Suprapubic skin (tissue), 4 donors: Measurements from ENCODE around the gene CSF1R.

Experiments used
- POLR2A ChIP-seq, 2 donors: fragments of 450-650 bp; IDR thresholded peaks; one replicate each; pipeline ENCODE4 v1.6.1; 2017; ENCODE audit warnings: antibody characterized with exemption in 2 of 2, mild to moderate bottlenecking in 2 of 2, moderate library complexity in 2 of 2
- POLR2AphosphoS5 ChIP-seq, 3 donors: sonication (generic); formaldehyde crosslinking; IDR thresholded peaks; one replicate each; pipeline ENCODE4 v1.6.1; 2017; ENCODE audit warnings: antibody characterized with exemption in 3 of 3

- TF ChIP-seq POLR2A (IDR thresholded peaks at IDR 0.05) (no peak), POLR2AphosphoS5 (IDR thresholded peaks at IDR 0.05) (no peak)
These were observed 14.7 kb upstream of the CSF1R start for GRCh38 chr5:150101023-150101422.
